Measurements from ENCODE around the gene ANXA2. TPM values are rescaled to one million over a fixed set of nuclear protein-coding genes. Genes with fewer than 3 reads are reported as not detected.

ANXA2 gene
- total RNA-seq, 1 donor from 2014 or later: 214 TPM

DNA sequence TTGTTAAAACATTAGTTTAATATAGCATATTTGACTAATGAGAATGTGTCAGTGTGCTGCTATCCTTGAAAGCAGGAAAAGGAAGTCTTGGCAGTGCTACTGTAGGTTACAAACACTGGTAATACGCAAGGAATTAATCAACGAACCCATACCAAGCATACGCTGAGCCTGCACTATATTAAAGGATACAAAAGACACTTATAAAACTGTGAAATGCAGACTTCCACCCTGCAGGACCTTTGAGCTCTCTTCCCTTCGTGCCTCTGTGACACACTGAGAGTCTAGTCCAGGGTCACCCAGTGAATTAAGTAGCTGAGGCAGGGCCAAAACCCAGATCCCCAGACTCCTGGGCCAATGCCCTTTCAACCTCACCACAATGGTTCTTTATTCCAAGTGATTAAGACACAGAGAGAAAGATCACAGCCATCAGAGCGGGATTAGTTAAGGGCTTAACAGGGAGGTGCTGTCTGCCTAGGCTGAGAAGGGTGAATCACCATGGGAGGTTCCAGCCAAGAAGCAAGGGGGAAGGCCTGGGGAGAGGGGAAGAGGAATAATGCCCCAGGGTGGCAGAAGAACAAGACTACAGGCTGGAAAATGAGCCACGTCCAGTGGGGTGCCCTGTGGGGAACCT is 6.8 kb downstream of the ANXA2 start:
- no peak for DNase-seq
- intact Hi-C loops (cut with micrococcal nuclease): no loop called here
- Mint-ChIP-seq H3K27ac (peak overlapping the region; percentile 54), H3K4me1 (peaks cover 75% of the 10 kb centered on the region), H3K36me3 (ENCODE audit: low read depth) (peaks cover 53% of the 10 kb centered on the region), H3K4me3 (no peak overlapping the region), H3K27me3 (no peaks in the 10 kb centered on the region), H3K9me3 (no peaks in the 10 kb centered on the region)

GRCh38 chr15:60390231-60390630 is 7.6 kb downstream of the ANXA2 start:
- peaks cover 71% of the 10 kb centered on the region for H3K4me1 Mint-ChIP-seq
- peak overlapping the region; percentile 51 for H3K27ac Mint-ChIP-seq
- peaks cover 50% of the 10 kb centered on the region for H3K36me3 Mint-ChIP-seq (ENCODE audit: low read depth)
- no peak for DNase-seq
- no peaks in the 10 kb centered on the region for H3K27me3 Mint-ChIP-seq
- H3K4me3 Mint-ChIP-seq: no peak overlapping the region
- H3K9me3 Mint-ChIP-seq: no peaks in the 10 kb centered on the region
- intact Hi-C loops (cut with micrococcal nuclease): no loop called here

- Mint-ChIP-seq H3K4me3 (peak overlapping the region; percentile 37), H3K36me3 (ENCODE audit: low read depth) (peaks cover 45% of the 10 kb centered on the region), H3K27me3 (no peaks in the 10 kb centered on the region), H3K9me3 (no peaks in the 10 kb centered on the region), H3K4me1 (peaks cover 64% of the 10 kb centered on the region), H3K27ac (peak overlapping the region; percentile 51)
- intact Hi-C loops (cut with micrococcal nuclease): loop anchor here (1.0 to 2.0 kb wide), 6 partner anchors 8 to 591 kb away; partner anchors contain the start of genes ANXA2 and ICE2
- peak; percentile 89 for DNase-seq
Measured at GRCh38 chr15:60389261-60390077, 8.3 kb downstream of the ANXA2 start.

- H3K9me3 Mint-ChIP-seq: no peaks in the 10 kb centered on the region
- intact Hi-C loops (cut with micrococcal nuclease): no loop called here
- H3K4me1 Mint-ChIP-seq: peaks cover 55% of the 10 kb centered on the region
- peak overlapping the region; percentile 16 for H3K27ac Mint-ChIP-seq
- H3K4me3 Mint-ChIP-seq: no peak overlapping the region
- peaks cover 43% of the 10 kb centered on the region for H3K36me3 Mint-ChIP-seq (ENCODE audit: low read depth)
- H3K27me3 Mint-ChIP-seq: no peaks in the 10 kb centered on the region
- DNase-seq: no peak
Measured at GRCh38 chr15:60387321-60387720, 10.5 kb downstream of the ANXA2 start.

- Mint-ChIP-seq H3K4me1 (peaks cover 51% of the 10 kb centered on the region), H3K27ac (no peak overlapping the region), H3K27me3 (no peaks in the 10 kb centered on the region), H3K4me3 (no peak overlapping the region), H3K9me3 (no peaks in the 10 kb centered on the region), H3K36me3 (ENCODE audit: low read depth) (peaks cover 41% of the 10 kb centered on the region)
- no peak for DNase-seq
- intact Hi-C loops (cut with micrococcal nuclease): no loop called here
Measured at GRCh38 chr15:60386615-60387014, 11.2 kb downstream of the ANXA2 start.

DNA sequence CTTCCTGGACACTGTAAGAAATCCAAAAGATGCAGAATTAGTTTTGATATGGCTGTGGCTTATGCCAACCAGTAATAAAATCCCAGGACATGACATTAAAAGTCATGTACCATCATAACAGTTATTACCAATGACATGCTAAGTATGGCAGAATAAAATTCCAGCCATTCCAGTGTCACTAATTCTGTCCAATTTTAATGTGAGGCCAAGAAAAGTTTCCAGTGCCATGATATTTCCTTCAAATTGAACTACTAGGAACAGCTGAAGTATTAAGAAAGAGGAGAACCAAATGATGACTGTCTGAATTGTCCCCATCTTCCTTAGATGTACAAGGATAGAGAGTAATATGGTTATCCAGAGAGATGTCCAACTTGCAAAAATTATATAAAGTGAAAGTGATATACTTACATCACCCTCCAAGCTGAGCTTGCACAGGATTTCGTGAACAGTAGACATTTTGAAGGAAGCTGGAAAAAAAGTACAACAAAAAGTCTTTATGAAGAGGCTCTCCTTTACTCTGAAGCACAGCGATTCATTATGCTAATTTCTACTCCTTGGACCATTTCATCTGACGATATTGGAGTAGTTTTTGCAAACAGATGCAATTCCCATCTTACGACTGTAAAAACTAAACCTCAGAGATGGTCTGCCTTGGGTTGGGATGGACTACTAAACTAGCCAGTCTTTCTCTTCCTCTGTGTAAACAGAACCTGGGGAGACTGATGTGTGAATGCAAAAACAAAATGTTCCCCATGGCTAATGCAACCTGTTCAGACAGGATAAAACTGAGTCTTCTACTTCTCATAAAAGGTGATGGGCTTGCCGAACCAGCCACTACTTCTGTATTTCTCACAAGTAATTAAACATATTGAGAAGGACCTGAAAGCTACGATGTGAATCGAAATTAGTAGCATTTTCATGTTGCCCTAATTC is 11.9 kb downstream of the ANXA2 start:
- intact Hi-C loops (cut with micrococcal nuclease): no loop called here
- Mint-ChIP-seq H3K27me3 (no peaks in the 10 kb centered on the region), H3K9me3 (no peaks in the 10 kb centered on the region), H3K4me3 (no peak overlapping the region), H3K27ac (no peak overlapping the region), H3K4me1 (peaks cover 48% of the 10 kb centered on the region), H3K36me3 (ENCODE audit: low read depth) (peaks cover 44% of the 10 kb centered on the region)
- no peak for DNase-seq

DNA sequence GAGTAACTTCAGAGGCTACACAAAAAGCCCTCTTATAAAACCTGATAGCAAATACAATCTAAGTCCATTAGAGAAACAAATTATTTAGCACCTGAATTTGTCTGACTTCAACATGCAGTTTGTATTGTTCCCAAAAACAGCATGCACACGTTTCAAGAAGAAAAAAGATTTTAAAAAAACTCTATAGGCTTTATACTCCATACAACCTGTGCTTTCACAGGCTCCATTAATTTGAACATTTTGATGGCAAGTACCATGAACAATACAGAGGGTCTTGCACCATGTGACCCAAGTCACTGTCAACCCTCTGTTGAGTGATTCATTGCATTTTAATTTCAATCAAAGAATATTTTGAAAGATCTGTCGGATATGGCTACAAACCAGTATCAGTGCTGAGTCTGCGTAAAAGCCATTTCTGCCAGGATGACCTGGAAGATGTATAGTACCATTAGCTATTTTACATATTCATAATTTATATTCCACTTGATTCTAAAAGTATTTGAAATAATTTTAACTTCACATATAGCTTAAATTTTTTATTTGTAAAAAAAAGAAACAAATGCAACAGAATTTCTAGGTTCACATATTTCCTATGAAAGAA is 13.2 kb downstream of the ANXA2 start:
- Mint-ChIP-seq H3K27me3 (no peaks in the 10 kb centered on the region), H3K4me1 (peaks cover 37% of the 10 kb centered on the region), H3K36me3 (ENCODE audit: low read depth) (peaks cover 52% of the 10 kb centered on the region), H3K9me3 (no peaks in the 10 kb centered on the region), H3K4me3 (no peak overlapping the region), H3K27ac (no peak overlapping the region)
- intact Hi-C loops (cut with micrococcal nuclease): no loop called here
- DNase-seq: no peak

DNA sequence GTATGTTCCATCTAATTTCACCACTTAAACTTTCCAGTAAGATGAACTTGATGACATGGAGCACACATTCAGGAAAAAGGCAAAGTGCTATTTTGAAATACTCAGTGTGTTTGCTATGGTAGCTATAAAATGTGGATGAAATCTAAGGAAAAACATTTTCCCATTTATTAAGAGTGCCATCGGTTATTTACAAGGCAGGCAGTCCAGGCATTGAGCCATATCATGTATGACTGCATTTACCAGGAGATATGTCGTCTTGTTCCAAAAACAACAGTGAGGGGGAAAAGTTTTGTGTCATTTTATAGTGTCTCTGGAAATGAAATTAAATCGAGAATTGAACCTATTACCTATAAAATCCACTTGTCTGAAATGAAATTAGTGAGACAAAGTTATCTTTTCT is 13.7 kb downstream of the ANXA2 start:
- no peak for DNase-seq
- no peak overlapping the region for H3K4me3 Mint-ChIP-seq

GRCh38 chr15:60382773-60383674 is 14.8 kb downstream of the ANXA2 start:
- no peak for DNase-seq
- Mint-ChIP-seq H3K27me3 (no peaks in the 10 kb centered on the region), H3K9me3 (no peaks in the 10 kb centered on the region), H3K36me3 (ENCODE audit: low read depth) (peaks cover 56% of the 10 kb centered on the region), H3K4me1 (peaks cover 25% of the 10 kb centered on the region), H3K4me3 (no peak overlapping the region), H3K27ac (no peak overlapping the region)
- intact Hi-C loops (cut with micrococcal nuclease): no loop called here

More for the DNA sequence above, 13.7 kb downstream of the ANXA2 start:
- H3K9me3 Mint-ChIP-seq: no peaks in the 10 kb centered on the region
- peaks cover 31% of the 10 kb centered on the region for H3K4me1 Mint-ChIP-seq
- peaks cover 56% of the 10 kb centered on the region for H3K36me3 Mint-ChIP-seq (ENCODE audit: low read depth)
- intact Hi-C loops (cut with micrococcal nuclease): no loop called here
- no peaks in the 10 kb centered on the region for H3K27me3 Mint-ChIP-seq
- no peak overlapping the region for H3K27ac Mint-ChIP-seq

DNA sequence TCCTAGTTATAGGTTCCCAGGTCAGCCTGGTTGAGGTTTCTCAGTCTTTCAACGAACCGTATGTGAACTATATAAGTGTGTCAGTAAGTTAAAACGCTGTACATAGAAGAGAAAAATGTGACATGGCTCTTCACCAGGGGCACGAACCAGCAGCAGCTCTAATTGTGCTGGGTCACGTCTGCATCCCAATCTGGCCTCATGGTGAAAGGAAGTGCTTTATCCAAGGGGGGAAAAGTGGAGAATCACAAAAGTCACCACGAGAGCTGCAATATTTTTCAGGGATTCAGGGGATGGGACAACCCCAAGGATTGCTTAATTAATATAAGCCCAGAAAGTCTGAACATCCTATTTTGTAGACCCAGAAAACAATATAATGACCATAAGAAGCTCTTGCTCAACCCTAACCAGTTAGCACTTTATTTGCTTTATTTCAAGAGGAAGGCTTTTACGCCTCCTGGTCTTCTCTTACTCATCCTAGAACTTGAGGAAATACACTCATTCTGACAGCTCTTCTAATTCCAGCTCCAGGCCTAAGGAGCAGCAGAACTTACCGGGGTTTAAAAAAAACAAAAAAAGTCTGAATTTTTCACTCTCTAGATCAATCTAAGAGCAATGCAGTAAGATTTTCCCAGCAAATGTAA is 16.5 kb downstream of the ANXA2 start:
- peaks cover 49% of the 10 kb centered on the region for H3K36me3 Mint-ChIP-seq (ENCODE audit: low read depth)
- intact Hi-C loops (cut with micrococcal nuclease): no loop called here
- H3K27me3 Mint-ChIP-seq: no peaks in the 10 kb centered on the region
- DNase-seq: no peak
- no peak overlapping the region for H3K4me3 Mint-ChIP-seq
- peak overlapping the region; percentile 32 for H3K27ac Mint-ChIP-seq
- peaks cover 12% of the 10 kb centered on the region for H3K4me1 Mint-ChIP-seq
- H3K9me3 Mint-ChIP-seq: no peaks in the 10 kb centered on the region

DNA sequence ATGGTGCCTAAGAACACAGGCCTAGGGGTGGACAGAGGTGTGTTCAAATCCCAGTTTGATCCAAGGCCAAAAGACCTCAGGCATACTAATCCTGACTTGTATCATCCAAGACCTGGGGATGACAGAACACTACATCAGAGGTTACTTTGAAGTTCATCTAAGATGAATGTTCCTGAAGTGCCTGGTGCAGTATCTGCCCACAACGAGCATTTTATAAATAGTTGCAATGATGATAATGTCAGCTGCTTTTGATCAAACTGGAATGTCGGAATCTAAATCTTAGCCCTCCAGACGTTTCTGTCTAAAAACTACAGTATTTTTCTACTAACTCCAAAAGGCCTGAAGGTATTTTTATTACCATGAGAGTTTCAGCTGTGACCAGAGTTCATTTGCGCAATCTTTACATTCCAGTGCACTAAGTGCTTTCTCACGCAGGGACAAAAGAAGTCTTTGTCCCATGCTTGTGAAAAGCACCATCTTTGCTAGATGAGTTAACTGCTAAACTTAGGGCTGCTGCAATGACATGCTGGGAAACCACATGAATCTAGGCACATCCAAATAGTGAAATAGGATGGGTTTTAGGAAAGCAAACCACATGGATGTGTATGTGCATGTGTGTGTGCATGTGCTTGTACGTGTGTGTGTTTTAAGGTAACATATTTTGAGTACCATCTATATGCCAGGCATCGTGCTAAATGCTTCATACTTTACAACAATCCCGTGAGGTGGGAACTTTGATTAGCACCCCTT is 18.1 kb downstream of the ANXA2 start:
- H3K4me1 Mint-ChIP-seq: peaks cover 10% of the 10 kb centered on the region
- no peak overlapping the region for H3K4me3 Mint-ChIP-seq
- intact Hi-C loops (cut with micrococcal nuclease): no loop called here
- no peak for DNase-seq
- no peak overlapping the region for H3K27ac Mint-ChIP-seq
- H3K27me3 Mint-ChIP-seq: no peaks in the 10 kb centered on the region
- H3K9me3 Mint-ChIP-seq: no peaks in the 10 kb centered on the region
- peaks cover 55% of the 10 kb centered on the region for H3K36me3 Mint-ChIP-seq (ENCODE audit: low read depth)

DNA sequence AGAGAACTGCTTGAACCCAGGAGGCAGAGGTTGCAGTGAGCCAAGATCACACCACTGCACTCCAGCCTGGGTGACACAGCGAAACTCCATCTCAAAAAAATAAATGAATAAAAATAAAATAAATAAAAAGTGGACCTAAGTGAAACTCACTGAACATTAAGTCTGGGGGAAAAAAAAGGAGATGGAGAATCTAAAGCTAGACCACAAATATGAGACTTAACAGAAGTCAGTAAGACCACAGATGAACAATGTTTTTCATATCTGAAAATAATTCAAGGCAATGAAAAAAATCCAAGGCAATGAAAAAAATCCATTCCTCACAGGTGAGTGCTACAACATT is 18.6 kb downstream of the ANXA2 start:
- H3K27me3 Mint-ChIP-seq: no peaks in the 10 kb centered on the region
- peaks cover 53% of the 10 kb centered on the region for H3K36me3 Mint-ChIP-seq (ENCODE audit: low read depth)
- H3K4me1 Mint-ChIP-seq: peaks cover 12% of the 10 kb centered on the region
- no peak overlapping the region for H3K27ac Mint-ChIP-seq
- no peak for DNase-seq
- intact Hi-C loops (cut with micrococcal nuclease): no loop called here
- H3K4me3 Mint-ChIP-seq: no peak overlapping the region
- no peaks in the 10 kb centered on the region for H3K9me3 Mint-ChIP-seq

Data from activated CD4-positive, alpha-beta T cell treated with anti-CD3 and anti-CD28 coated beads, Interleukin-2, amount 10 ng/mL, durations not matched to agents 24 days and 14 days (primary cell).